Natural killer cell (primary cell): ENCODE data around the gene PLCB1. TPM values are rescaled to one million over a fixed set of nuclear protein-coding genes. Genes with fewer than 3 reads are reported as not detected.

Experiments
- ATAC-seq, 3 donors: fragments of 150-1000 bp in 2 of 3; fragments of 200-7000 bp in 1 of 3; cut with Tn5 transposase; 1 replicate in 1 of 3; 2 replicates in 2 of 3; pipeline ENCODE4 v1.10.0; 2021; ENCODE audit warnings: mild to moderate bottlenecking in 2 of 3, moderate library complexity in 2 of 3
- DNase-seq, 2 donors: peaks; one replicate each; pipeline versions ENCODE4 v3.0.0 to v3.0.0-alpha.2; 2013 to 2021; ENCODE audit warnings: mixed read lengths in 1 of 2
- H3K27ac ChIP-seq: one replicate; pipeline ENCODE4 v1.5.1; 2013; ENCODE audit warnings: mild to moderate bottlenecking, low read length
- H3K27me3 ChIP-seq: one replicate; pipeline ENCODE4 v1.6.1; 2013; ENCODE audit warnings: low read length; ENCODE audit not compliant: control insufficient read depth, insufficient read depth
- H3K36me3 ChIP-seq: one replicate; pipeline ENCODE4 v1.6.1; 2013; ENCODE audit warnings: low read length; ENCODE audit not compliant: control insufficient read depth, insufficient read depth
- H3K4me1 ChIP-seq: one replicate; pipeline ENCODE4 v1.6.1; 2013; ENCODE audit warnings: low read length; ENCODE audit not compliant: control insufficient read depth, insufficient read depth
- H3K4me3 ChIP-seq: one replicate; pipeline ENCODE4 v1.5.1; 2013; ENCODE audit warnings: low read length
- H3K9me3 ChIP-seq: one replicate; pipeline ENCODE4 v1.6.1; 2013; ENCODE audit warnings: low read length; ENCODE audit not compliant: control insufficient read depth, insufficient read depth
- H3K27ac Mint-ChIP-seq, 2 donors: one replicate each; pipeline ENCODE4 v1.8.0; 2022; ENCODE audit warnings: mild to moderate bottlenecking in 2 of 2, mixed read lengths in 2 of 2, moderate library complexity in 1 of 2
- H3K27me3 Mint-ChIP-seq, 2 donors: one replicate each; pipeline ENCODE4 v1.8.0; 2022; ENCODE audit warnings: low read depth in 2 of 2, mixed read lengths in 2 of 2
- H3K36me3 Mint-ChIP-seq: one replicate; pipeline ENCODE4 v1.8.0; 2022; ENCODE audit warnings: mixed read lengths
- H3K4me1 Mint-ChIP-seq, 2 donors: one replicate each; pipeline ENCODE4 v1.8.0; 2022; ENCODE audit warnings: mixed read lengths in 2 of 2
- H3K4me3 Mint-ChIP-seq: one replicate; pipeline ENCODE4 v1.8.0; 2022; ENCODE audit warnings: mild to moderate bottlenecking, moderate library complexity, mixed read lengths
- H3K9me3 Mint-ChIP-seq, 2 donors: one replicate each; pipeline ENCODE4 v1.8.0; 2022; ENCODE audit warnings: mixed read lengths in 2 of 2
- CTCF ChIP-seq: fragments of 200-600 bp; IDR thresholded peaks from one replicate; pipeline ENCODE4 v1.8.0; 2022; ENCODE audit warnings: antibody characterized with exemption
- WGBS: methylation state at CpG from one replicate; pipeline ENCODE4 v1.1.7; 2013; ENCODE audit warnings: missing lambda C conversion rate; ENCODE audit not compliant: insufficient coverage; 5-methylcytosine and 5-hydroxymethylcytosine counted together
- intact Hi-C: fragments of 100-400 bp; cut with micrococcal nuclease; formaldehyde crosslinking; loops from one replicate; pipeline ENCODE4 v1.14.2; 2022
- total RNA-seq, 4 donors: library from RNA; stranded (reverse); fragments of 120-200 nt in 1 of 4; gene quantifications; one replicate each; pipeline versions ENCODE4 v1.2.3 to v1.2.4, GENCODE V29; 2013 to 2022

The PLCB1 gene
- 10 to 100 TPM; 48.7 to 66.2 (median 57.7) TPM for total RNA-seq
- 76.3 TPM for total RNA-seq (2013)

GRCh38 chr20:8131598-8132483, at the start of gene PLCB1:
Gene PLCB1 (plus strand): TSS chr20:8132266. CDS start chr20:8132652, 386 bp downstream.
- peaks cover 6 to 7% of the 10 kb centered on the region in 2 donors for H3K27me3 Mint-ChIP-seq
- peak; percentile 92 to 96 (median 94) for ATAC-seq

DNA sequence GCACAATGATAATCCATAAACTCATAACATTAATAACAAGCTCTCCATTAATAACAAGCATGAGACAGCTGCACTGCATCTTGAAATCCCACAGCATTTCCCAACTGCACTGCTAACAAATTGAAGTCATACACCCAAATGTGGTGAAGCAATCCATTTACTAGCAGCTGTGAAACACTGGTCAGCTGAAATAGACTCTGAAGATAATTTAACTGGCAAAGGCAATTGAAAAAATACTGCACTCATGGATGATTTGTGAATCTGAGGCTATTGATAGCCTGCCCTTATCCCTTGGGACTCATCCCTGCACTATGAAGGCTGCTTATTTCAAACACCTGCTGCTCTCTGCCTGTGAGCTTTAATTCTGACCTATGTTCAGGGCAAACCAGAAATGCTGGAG, 49.1 kb upstream of the PLCB1 start:
- peaks cover under 1% of the 10 kb centered on the region for H3K27me3 ChIP-seq
- no peaks in the 10 kb centered on the region for H3K36me3 Mint-ChIP-seq
- H3K27me3 Mint-ChIP-seq: peaks cover 13 to 42% of the 10 kb centered on the region in 2 donors
- no peak overlapping the region for H3K4me3 ChIP-seq
- TF ChIP-seq CTCF: no peak
- H3K4me1 ChIP-seq: no peaks in the 10 kb centered on the region
- H3K9me3 ChIP-seq: no peaks in the 10 kb centered on the region
- no peak overlapping the region for H3K27ac ChIP-seq
- no peaks in the 10 kb centered on the region for H3K36me3 ChIP-seq
- H3K9me3 Mint-ChIP-seq: no peaks in the 10 kb centered on the region
- DNase-seq: no peak
- no peak overlapping the region for H3K4me3 Mint-ChIP-seq
- no peak overlapping the region for H3K27ac Mint-ChIP-seq
- no peak for ATAC-seq
- intact Hi-C loops: no loop called here
- H3K4me1 Mint-ChIP-seq: no peaks in the 10 kb centered on the region

More at GRCh38 chr20:8131598-8132483, at the start of gene PLCB1:
- intact Hi-C loops: loop anchor here (1.0 to 5.0 kb wide), 6 partner anchors 25 to 590 kb away; no protein-coding TSS in a partner anchor
- peak; percentile 87 for TF ChIP-seq CTCF
- H3K9me3 ChIP-seq: no peaks in the 10 kb centered on the region
- Mint-ChIP-seq H3K27ac (peak within 1 kb of the TSS; percentile 21 to 78), H3K4me1 (peaks cover 40 to 41% of the 10 kb centered on the region in 2 donors), H3K4me3 (peak within 1 kb of the TSS; percentile 92), H3K9me3 (no peaks in the 10 kb centered on the region), H3K36me3 (no peaks in the 10 kb centered on the region)
- DNase-seq: peak; percentile 81 to 92
- H3K4me3 ChIP-seq: peak within 1 kb of the TSS; percentile 81
- no peaks in the 10 kb centered on the region for H3K27me3 ChIP-seq
- H3K36me3 ChIP-seq: no peaks in the 10 kb centered on the region
- WGBS: under 1% methylated on average over 64 of the region's 65 CpGs
- no peak within 1 kb of the TSS for H3K27ac ChIP-seq
- H3K4me1 ChIP-seq: peaks cover 16% of the 10 kb centered on the region

DNA sequence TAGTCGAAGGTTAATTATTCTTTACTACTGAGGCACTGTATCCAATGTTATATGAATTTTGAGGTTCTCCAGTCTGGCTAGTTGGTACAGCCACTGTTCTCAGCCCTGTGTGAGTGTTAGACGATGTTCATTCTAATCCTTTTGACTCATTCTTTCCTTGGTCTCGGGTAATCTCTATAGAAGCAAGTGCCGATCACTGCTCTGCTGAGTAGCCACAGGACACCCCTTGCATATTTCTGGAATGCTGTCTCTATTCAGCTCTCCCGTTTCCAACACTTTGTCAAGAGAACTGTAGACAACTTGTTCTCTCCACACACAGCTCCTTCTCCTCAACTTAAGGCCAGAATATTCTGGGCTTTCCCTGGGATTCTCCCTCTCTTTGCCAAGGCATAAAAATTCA, 42.4 kb upstream of the PLCB1 start:
- no peaks in the 10 kb centered on the region for H3K9me3 Mint-ChIP-seq
- intact Hi-C loops: no loop called here
- Histone ChIP-seq H3K9me3 (no peaks in the 10 kb centered on the region), H3K4me3 (no peak overlapping the region), H3K36me3 (no peaks in the 10 kb centered on the region), H3K4me1 (no peaks in the 10 kb centered on the region), H3K27me3 (peaks cover 6% of the 10 kb centered on the region), H3K27ac (no peak overlapping the region)
- no peak for TF ChIP-seq CTCF
- no peaks in the 10 kb centered on the region for H3K4me1 Mint-ChIP-seq
- no peaks in the 10 kb centered on the region for H3K36me3 Mint-ChIP-seq
- H3K27ac Mint-ChIP-seq: no peak overlapping the region
- H3K4me3 Mint-ChIP-seq: no peak overlapping the region
- WGBS: 89% methylated on average over 5 of the region's 5 CpGs
- DNase-seq (no peak), ATAC-seq (no peak)
- peaks cover 18 to 60% of the 10 kb centered on the region in 2 donors for H3K27me3 Mint-ChIP-seq
